HG02938 (cell line): ENCODE measurements around the gene CERT1.

Experiments used
- ATAC-seq: cut with Tn5 transposase; IDR thresholded peaks from one replicate; pipeline ENCODE4 v1.9.1; 2021; ENCODE audit warnings: mild to moderate bottlenecking, moderate library complexity; ENCODE audit not compliant: unreplicated experiment

The CERT1 gene

DNA sequence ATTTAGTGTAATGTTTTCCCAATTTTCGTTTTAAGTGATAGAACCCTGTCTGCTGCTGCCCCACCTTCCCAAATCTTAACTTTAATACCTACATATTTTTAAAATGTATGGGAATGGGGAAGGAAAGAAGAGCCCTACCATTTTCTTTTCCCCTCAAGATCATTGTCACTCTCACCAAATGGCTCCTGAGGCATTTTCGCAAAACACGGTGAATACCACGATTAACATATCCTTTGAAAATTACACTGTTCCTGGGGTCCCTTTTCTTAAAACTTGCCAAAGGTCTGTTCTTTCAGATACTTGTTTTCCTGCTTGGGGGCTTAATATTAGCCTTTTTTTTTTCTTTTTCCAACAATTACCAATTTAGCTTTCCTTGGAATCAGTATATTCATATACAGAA lies 36.1 kb downstream of the CERT1 start:
- no peak for ATAC-seq

DNA sequence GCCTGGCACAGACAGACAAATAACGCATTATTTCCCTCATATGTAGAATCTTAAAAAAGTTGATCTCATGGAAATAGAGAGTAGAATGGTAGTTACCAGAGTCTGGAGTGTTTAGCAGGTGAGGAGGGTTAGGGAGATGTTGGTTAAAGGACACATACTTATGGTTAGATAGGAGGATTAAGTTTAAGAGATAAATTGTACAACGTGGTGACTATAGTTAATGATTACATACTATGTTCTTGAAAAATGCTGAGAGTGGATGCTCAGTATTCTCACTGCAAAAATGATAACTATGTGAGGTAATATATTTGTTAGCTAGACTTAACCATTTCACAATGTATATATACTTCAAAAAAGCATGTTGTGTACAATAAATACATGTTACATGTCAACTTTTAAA lies 38.0 kb downstream of the CERT1 start:
- ATAC-seq = no peak

DNA sequence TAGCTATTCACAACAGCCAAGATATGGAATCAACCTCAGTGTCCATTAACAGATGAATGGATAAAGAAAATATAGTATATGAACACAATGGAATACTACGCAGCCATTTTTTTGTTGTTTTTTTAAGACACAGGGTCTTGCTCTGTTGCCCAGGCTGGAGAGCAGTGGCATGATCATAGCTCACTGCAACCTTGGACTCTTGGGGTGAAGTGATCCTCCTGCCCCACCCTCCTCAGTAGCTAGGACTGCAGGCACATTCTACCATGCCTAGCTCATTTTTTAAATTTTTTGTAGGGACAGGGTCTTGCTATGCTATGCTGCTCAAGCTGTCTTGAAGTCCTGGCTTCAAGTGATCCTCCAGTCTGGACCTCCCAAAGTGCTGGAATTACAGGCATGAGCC lies 38.5 kb downstream of the CERT1 start:
- no peak for ATAC-seq

DNA sequence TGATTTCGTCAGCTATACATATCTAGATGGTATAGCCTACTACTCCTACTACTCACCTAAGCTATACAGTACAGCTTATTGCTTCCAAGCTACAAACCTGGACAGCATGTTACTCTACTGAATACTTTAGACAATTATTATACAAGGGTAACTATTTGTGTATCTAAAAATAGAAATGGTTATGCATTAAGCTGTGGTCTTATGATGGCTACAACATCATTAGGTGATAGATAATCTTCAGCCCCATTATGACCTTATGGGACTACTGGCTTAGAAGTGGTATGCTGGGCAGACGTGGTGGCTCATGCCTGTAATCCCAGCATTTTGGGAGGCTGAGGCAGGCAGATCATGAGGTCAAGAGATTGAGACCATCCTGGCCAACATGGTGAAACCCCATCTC lies 40.2 kb downstream of the CERT1 start:
- ATAC-seq = no peak

DNA sequence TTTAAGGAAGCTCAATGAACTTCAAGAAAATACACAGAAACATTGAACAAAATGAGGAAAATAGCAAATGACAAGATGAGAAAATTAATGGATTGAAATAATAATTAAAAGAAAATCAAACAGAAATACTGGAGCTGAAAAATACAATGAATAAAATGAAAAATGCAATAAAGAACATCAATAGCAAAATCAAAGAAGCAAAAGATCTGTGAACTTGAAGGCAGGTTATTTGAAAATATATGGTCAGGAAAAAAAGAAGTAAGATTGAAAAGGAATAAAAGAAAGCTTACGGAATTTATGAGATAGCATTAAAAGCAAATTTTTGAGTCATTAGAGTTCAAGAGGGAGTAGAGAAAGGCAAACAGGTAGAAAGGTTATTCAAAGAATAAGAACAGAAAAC lies 42.4 kb downstream of the CERT1 start:
- no peak for ATAC-seq

DNA sequence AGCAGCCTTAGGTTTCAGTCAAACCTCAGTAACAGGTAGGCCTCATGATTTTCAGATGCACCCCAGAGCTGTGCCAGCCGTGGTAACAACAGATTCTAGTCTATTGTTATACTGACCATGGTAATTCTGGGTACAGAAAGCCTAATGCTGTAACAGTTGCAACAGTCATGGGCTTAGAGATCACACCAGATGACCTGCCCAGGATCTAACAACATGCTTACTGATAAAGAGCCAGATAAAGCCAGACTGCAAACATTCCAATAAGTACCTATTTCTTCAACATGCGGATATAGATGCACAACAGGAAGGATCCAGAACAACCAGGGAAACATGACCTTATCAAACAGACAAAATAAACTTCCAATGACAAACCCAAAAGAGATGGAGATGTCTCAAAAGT lies 42.8 kb downstream of the CERT1 start:
- no peak for ATAC-seq

DNA sequence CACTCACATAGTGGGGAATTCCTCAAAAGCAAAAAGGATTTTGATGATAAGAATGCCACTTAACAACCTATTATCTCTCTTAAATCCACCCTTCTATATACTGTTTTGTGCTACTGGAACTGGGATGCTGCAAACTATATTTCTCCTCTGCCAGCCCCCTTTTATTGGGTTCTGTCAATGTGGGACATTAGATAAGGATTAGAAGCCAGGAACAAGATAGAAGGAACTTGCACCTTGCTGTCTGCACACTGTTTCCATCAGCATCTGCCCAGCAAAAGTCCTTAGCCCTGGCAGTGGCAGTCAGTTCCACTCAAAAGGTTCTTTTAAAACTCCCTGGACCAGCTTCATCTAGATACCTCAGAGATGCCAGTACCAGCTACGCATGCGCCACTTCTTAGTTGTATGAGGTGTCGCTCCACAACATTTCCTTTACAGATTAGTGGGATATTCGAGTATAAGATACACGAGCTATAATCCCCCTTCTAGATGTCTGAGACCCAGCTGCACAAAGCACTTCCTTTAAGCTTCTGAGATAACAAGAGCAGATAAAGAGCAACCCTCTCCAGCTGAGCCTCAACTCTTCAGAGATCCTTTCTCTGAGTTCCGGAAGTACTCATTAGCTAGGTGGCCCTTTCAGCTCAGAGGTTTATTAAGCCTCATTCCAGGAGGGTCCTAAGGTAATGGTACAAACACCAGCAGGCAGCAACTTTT lies 45.3 kb downstream of the CERT1 start:
- ATAC-seq = no peak

DNA sequence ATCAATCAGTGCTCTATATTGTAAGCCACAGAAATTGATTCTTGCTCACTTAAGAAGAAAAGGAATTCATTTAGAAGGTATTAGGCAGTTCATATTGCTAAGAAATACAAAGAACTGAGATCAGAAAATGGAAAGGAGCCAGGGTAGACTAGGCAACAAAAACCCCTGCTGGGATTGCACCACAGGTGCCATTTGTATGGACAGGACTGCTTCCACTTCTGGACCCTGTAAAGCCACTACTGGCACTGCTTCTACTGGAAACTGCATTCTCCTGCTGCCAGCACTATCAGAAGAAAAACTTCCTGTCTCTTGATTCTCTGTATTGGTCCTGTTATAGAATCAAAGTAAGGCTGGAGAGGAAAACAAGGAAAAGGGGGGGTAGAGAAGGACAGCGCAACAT lies 45.9 kb downstream of the CERT1 start:
- ATAC-seq = no peak

DNA sequence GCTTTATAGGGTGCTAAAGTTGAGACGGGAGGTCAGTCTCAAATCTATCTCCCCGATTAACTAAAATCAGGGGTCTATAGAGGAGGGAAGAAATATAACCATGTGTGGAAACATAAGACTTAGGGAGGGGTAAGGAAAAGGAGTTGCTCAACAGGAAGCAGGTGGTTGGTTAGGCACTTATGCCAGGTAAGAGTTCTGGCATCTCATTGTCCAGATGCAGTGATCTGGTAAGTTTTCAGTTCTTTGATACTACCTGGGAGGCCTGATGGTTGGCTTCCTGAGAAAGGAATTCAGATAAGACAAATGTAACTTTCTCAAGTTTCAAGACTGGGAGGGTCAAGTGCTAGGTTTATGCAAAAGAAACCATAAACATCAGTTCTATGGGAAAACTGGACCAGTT lies 47.7 kb downstream of the CERT1 start:
- ATAC-seq = no peak

DNA sequence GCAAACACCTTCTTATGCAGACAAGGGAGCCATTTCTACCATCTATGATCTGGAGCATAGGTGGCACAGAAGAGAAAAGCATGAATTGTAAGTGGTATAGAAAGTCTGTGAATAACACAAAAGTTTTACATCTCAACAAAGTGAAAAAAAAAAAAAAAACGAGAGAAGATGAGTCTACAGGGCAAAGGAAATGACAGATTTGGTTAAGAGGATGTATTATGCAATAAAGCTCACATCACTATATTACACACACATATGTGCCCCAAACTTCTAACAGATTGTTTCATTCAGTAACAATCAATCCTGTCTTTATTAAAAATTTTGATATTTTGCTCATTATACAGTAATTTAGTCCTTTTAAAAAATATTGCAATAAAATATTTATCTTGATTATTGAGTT lies 49.8 kb downstream of the CERT1 start:
- ATAC-seq = no peak

DNA sequence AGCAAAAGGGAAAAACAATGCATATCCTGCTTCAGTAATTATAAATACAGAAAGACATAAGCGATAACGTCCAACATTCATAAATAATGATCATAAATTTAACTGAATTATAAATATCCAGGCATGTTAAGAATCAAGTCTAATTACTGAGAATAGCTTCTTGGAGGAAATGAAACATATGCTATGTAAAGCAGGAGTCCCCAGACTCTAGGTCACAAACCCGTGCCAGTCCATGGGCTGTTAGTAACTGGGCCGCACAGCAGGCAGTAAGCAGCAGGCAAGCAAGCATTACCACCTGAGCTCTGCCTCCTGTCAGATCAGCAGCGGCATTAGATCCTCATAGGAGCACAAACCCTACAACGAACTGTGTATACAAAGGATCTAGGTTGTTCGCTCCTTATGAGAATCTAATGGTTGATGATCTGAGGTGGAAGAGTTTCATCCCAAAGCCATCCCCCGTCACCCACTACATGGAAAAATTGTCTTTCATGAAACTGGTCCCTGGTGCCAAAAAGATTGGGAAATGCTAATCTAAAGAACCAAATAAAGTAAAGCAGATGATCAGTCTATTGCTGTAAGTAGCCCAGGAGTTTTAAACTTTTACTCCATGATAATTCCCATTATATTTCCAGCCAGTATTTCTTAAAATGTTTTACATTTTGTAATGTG lies 50.4 kb downstream of the CERT1 start:
- peak; percentile 81 for ATAC-seq

DNA sequence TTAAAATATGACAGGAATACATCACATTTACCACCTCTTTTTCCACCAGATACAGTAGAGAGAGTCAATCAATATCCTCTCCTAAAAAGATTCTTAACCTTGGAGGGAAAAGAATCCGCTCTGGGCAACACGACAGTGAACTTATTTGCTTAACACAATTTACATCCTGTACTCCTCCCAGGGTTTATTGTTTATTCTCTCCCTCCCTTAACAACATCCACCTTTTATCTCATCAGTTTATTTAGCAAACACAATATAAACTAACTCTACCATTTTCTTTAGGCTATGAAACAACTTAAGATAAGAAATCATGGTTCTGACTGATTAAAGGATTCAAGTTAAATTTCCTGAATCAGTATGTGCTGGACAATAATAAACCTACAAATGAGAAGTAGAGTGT lies 50.9 kb downstream of the CERT1 start:
- no peak for ATAC-seq

DNA sequence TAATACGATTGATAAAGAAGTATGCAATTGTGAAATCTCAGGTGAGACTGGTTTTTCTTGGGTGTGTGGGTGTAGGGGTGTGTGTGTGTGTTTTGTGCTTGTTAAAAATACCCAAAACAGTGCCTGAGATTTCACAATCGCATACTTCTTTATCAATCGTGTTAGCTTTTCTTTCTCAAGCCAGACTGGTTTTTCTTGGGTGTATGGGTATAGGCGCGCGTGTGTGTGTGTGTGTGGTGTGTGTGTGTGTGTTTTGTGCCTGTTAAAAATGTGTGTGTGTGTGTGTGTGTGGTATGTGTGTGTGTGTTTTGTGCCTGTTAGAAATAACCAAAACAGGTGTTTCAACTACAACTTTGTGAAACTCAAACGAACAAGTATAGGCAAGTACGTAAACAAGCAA lies 53.7 kb downstream of the CERT1 start:
- no peak for ATAC-seq

DNA sequence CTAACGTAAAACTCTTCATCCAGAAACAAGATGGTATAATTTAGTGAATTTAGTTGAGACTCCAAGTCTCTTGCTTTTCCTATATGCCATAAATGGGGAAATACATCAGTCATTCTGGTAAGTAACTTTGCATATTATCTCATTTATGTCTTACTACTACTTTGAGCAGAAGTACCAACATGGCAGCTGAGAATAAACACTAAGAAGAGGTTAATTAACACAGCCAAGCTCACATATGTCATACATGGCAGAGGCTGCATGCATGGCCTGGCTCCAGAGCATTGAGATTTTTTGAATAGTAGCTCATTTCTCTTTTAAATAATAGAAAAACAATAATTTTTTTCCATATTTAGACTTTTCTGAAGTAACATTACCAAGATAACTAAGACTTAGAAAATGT lies 54.3 kb downstream of the CERT1 start:
- no peak for ATAC-seq

DNA sequence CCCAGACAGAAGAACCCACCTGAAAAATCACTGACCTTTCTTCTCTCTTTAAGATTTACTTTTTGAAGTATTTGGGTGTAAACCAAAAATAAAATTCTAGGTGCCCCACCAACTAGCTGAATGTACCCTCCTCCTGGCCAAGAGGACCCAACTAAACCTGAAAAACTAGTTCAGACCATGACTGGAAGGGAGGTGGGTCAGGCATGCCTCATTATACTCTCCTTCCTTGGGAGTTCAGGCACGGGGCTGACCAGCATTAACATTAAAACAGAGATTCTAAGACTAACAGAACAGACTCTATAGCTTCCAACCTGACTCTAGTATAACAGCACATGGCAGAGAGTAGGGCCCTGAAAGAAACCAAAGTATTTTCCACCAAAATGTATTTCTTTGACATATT lies 61.4 kb downstream of the CERT1 start:
- ATAC-seq = no peak

DNA sequence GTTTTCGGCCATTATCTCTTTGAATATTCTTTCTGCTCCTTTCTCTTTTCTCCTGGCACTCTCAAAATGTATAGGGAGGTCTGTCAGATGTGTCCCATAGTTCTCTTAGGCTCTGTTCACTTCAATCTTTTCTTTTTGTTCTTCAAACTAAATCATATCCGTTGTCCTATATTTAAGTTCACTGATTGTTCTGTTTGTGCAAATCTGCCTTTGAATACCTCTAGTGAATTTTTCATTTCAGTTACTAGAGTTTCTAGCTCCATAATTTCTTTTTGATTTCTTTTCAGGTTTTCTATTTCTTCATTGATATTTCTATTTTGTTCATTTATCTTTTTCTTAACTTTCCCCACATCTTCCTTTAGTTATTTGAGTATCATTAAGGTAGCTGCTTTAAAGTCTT lies 65.4 kb downstream of the CERT1 start:
- ATAC-seq = no peak

DNA sequence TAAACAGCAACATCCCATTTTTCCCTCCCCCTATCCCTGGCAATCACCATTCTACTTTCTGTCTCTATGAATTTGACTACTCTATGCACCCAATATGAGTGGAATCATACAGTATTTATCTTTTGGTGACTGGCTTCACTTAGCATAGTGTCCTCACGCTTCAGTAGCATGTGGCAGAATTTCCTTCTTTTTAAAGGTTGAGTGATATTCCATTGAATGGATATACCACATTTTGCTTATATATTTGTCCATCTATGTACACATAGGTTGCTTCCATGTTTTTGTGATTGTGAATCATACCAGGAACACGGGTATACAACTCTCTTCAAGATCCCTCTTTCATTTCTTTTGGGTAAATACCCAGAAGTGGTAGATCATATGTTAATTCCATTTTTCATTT lies 69.9 kb downstream of the CERT1 start:
- no peak for ATAC-seq

DNA sequence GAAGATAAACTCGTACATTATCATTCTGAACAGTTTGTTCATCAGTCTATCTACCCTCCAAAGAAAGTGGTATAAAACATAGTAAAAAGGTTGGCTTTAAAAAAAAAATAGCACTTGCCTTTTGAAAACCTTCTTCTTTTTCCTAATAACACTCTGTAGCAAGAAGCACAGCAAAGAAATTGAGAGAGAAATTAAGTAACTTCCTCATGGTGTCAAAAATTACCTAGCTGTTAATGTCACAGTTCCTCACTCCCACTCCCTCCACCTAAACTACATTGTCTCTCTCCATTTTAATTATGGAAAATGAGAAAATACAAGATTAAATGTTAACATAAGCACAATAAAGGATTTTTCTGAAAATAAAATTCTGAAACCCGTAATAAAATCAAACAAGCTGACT lies 72.2 kb downstream of the CERT1 start:
- no peak for ATAC-seq

DNA sequence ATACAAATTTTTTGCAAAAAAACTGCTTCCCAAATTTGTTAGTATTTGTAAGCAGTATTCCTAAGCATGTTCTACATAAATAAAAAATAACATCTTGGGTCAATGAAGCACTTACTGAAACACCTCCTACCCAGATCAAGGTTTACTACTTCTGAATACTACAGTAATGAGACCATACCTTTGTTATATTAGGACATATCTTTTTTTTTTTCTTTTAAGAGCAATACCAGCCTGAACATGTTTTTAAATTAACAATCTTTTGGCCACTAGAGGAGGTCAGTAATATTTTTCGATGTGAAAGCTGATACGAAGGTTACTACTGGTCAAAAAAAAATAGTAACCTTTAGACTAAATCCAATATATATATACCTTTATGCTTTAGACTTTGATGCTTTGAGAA lies 72.7 kb downstream of the CERT1 start:
- ATAC-seq = no peak

DNA sequence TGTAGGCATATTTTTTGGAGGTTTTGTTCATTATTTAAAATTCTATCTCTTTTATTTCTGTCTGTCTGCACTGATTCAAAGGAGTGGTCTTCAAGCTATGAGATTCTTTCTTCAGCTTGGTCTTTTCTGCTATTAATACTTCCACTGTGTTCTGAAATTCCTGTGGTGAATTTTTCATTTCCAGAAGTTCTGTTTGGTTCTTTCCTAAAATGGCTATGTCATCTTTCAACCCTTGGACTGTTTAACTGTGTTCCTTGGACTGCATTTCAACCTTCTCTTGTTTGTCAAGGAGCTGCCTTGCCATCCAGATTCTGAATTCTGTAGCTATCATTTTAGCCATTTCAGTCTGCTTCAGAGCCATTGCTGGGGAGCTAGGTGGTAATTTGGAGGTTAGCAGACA lies 76.3 kb downstream of the CERT1 start:
- ATAC-seq = no peak

DNA sequence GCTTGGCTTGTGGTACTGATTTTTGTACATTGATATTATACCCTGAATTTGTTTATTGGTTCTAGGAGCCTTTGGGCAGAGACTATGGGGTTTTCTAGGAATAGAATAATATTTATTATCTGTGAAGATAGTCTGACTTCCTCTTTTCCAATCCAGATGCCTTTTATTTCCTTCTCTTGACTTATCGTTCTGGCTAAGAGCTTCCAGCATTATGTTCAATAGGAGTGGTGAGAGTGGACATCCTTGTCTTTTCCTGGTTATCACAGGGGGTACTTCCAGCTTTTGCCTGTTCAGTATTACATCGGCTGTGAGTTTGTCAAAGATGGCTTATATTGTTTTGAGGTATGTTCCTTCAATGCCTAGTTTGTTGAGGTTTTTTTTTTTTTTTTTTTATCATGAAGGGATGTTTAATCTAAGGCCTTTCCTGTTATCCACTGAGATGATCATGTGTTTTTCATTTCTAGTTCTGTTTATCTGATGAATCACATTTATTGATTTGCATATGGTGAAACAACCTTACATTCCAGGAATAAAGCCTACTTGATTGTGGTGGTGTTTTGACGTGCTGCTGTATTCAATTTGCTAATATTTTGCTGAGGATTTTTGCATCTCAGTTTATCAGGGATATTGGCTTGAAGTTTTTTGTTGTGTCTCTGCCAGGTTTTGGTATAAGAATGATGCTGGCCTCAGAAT lies 77.5 kb downstream of the CERT1 start:
- ATAC-seq = no peak

DNA sequence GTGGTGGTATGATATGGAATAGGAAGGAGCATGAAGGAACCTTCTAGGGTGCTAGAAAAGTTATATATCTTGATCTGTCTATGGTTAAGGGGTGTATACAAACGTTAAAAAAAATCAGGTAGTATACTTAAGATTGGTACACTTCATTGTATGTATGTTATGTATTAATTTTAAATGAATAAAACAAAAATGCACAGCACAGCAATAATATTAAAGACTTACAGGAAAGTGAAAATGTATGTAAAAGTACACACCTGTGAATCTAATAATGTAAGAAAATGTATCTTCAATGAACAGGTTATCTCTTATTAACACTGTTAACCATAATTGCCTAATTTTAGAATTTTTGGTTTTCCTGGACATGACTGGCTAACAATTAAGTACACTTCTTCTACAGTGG lies 97.2 kb downstream of the CERT1 start:
- ATAC-seq = no peak
